GM18526 (cell line): Measurements from ENCODE around the gene TTC39B.

Experiments
- POLR2A ChIP-seq: IDR thresholded peaks from 3 replicates; pipeline ENCODE4 v1.6.1; 2011; ENCODE audit not compliant: insufficient read length; ENCODE audit errors: extremely low read depth

Gene TTC39B

DNA sequence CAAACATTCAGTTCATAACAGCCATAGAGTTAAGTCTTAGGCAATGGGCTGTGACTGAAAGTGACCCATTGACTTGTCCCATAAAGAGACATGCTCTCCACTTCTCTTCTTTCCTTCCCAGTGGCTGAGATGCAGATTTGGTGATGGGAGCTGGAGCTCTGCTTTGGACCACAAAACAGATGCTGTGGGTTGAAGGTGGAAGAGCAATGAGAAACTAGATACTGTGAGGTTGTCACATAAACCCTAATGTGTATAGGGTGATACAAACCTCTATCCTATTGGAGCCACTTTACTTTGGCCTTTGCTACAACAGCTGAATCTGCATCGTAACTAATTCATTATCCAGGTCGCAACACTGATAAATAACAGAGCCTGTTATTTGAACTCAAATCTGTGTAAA, 192.0 kb downstream of the TTC39B start:
- no peak for TF ChIP-seq POLR2A
